HEK293T (cell line): ENCODE results near the gene CLDN3.

Source experiments
- CTCF ChIA-PET: fragments of 350-600 bp; formaldehyde crosslinking; extraction: SDS; loops from one replicate; lab custom pipeline; 2021; ENCODE audit warnings: antibody characterized with exemption, inconsistent platforms; lab: Yijun Ruan, JAX
- POLR2A ChIA-PET: fragments of 350-600 bp; formaldehyde crosslinking; extraction: SDS; loops from one replicate; lab custom pipeline; 2020; ENCODE audit warnings: antibody characterized with exemption, inconsistent platforms; lab: Yijun Ruan, JAX
- DNase-seq: peaks from one replicate; pipeline ENCODE4 v3.0.0; 2012; ENCODE audit warnings: mixed read lengths; ENCODE audit errors: extremely low spot score
- ARNT ChIP-seq: fragments of 450-650 bp; IDR thresholded peaks from 2 replicates; pipeline ENCODE4 v1.6.1; 2017; ENCODE audit warnings: mild to moderate bottlenecking
- BHLHE40 ChIP-seq: fragments of 450-650 bp; IDR thresholded peaks from 2 replicates; pipeline ENCODE4 v1.6.1; 2016; ENCODE audit warnings: mild to moderate bottlenecking, moderate library complexity, borderline replicate concordance
- CTBP1 ChIP-seq: fragments of 450-650 bp; IDR thresholded peaks from 2 replicates; pipeline ENCODE4 v1.6.1; 2016; ENCODE audit warnings: borderline replicate concordance
- ELF4 ChIP-seq: fragments of 450-650 bp; IDR thresholded peaks from 2 replicates; pipeline ENCODE4 v1.6.1; 2017; ENCODE audit warnings: antibody characterized with exemption
- FOXA1 ChIP-seq: fragments of 450-650 bp; IDR thresholded peaks from 2 replicates; pipeline ENCODE4 v1.6.1; 2016; ENCODE audit warnings: mild to moderate bottlenecking
- FOXK2 ChIP-seq: fragments of 450-650 bp; IDR thresholded peaks from 2 replicates; pipeline ENCODE4 v1.6.1; 2016; ENCODE audit warnings: mild to moderate bottlenecking
- FOXM1 ChIP-seq: fragments of 450-650 bp; IDR thresholded peaks from 2 replicates; pipeline ENCODE4 v1.6.1; 2017; ENCODE audit warnings: mild to moderate bottlenecking, borderline replicate concordance
- HDGF ChIP-seq: fragments of 450-650 bp; IDR thresholded peaks from 2 replicates; pipeline ENCODE4 v1.6.1; 2017; ENCODE audit warnings: antibody characterized with exemption, borderline replicate concordance
- L3MBTL2 ChIP-seq: fragments of 450-650 bp; conservative IDR thresholded peaks from 2 replicates; pipeline ENCODE4 v1.6.1; 2016; ENCODE audit warnings: mild to moderate bottlenecking
- LEF1 ChIP-seq: fragments of 450-650 bp; IDR thresholded peaks from 2 replicates; pipeline ENCODE4 v1.6.1; 2017; ENCODE audit warnings: mild to moderate bottlenecking, borderline replicate concordance
- NFRKB ChIP-seq: fragments of 450-650 bp; IDR thresholded peaks from 2 replicates; pipeline ENCODE4 v1.6.1; 2016; ENCODE audit warnings: mild to moderate bottlenecking, moderate library complexity
- PKNOX1 ChIP-seq: fragments of 450-650 bp; IDR thresholded peaks from 2 replicates; pipeline ENCODE4 v1.6.1; 2016
- SP1 ChIP-seq: fragments of 450-650 bp; IDR thresholded peaks from 2 replicates; pipeline ENCODE4 v1.6.1; 2017
- SUZ12 ChIP-seq: fragments of 450-650 bp; IDR thresholded peaks from 2 replicates; pipeline ENCODE4 v1.6.1; 2016; ENCODE audit warnings: mild to moderate bottlenecking
- TARDBP ChIP-seq: fragments of 450-650 bp; IDR thresholded peaks from 2 replicates; pipeline ENCODE4 v1.6.1; 2016
- ZNF384 ChIP-seq: fragments of 450-650 bp; IDR thresholded peaks from 2 replicates; pipeline ENCODE4 v1.6.1; 2016

Gene CLDN3

GRCh38 chr7:73758581-73759138 is 11.4 kb downstream of the CLDN3 start:
- TF ChIP-seq L3MBTL2 = no peak
- TF ChIP-seq NFRKB = no peak
- TF ChIP-seq SUZ12 = no peak
- no peak for TF ChIP-seq LEF1
- TF ChIP-seq FOXA1 = no peak
- TF ChIP-seq ARNT = no peak
- TF ChIP-seq ELF4 = no peak
- no peak for TF ChIP-seq PKNOX1
- TF ChIP-seq FOXM1 = no peak
- DNase-seq = no peak
- ChIA-PET CTCF (no interaction called here), POLR2A (no interaction called here)

GRCh38 chr7:73749931-73750776 is 19.9 kb downstream of the CLDN3 start:
- ChIA-PET CTCF (no interaction called here), POLR2A (interaction anchor here (1.3 kb wide), 2 partner anchors 10 to 11 kb away, joined by 3 to 4 read pairs; partner anchors contain the start of gene ABHD11)
- TF ChIP-seq PKNOX1 (no peak), NFRKB (no peak), ARNT (no peak), LEF1 (no peak), CTBP1 (no peak), TARDBP (no peak), FOXM1 (no peak), BHLHE40 (no peak), FOXK2 (no peak), FOXA1 (no peak), SP1 (no peak), L3MBTL2 (no peak)
- no peak for DNase-seq

GRCh38 chr7:73746378-73746777 is 23.7 kb downstream of the CLDN3 start:
- ChIA-PET POLR2A (no interaction called here), CTCF (no interaction called here)
- no peak for DNase-seq
- TF ChIP-seq PKNOX1 = peak; percentile 38; the same call in 1 of the 2 replicates
- no peak for TF ChIP-seq SP1

GRCh38 chr7:73742753-73743641 is 27.1 kb downstream of the CLDN3 start:
- CTCF ChIA-PET = no interaction called here
- no peak for TF ChIP-seq PKNOX1
- TF ChIP-seq FOXK2 = no peak
- TF ChIP-seq FOXA1 = no peak
- no peak for TF ChIP-seq SP1
- TF ChIP-seq LEF1 = no peak
- TF ChIP-seq CTBP1 = no peak
- TF ChIP-seq ELF4 = no peak
- TF ChIP-seq ZNF384 = no peak
- TF ChIP-seq BHLHE40 = no peak
- TF ChIP-seq L3MBTL2 = no peak
- no peak for TF ChIP-seq FOXM1
- no peak for TF ChIP-seq SUZ12
- no peak for TF ChIP-seq ARNT
- TF ChIP-seq TARDBP = no peak
- no peak for DNase-seq
- POLR2A ChIA-PET = no interaction called here

- TF ChIP-seq CTBP1 (no peak), L3MBTL2 (no peak), TARDBP (no peak), HDGF (no peak), PKNOX1 (no peak), ARNT (no peak), BHLHE40 (no peak), SUZ12 (no peak), LEF1 (no peak), NFRKB (no peak), FOXA1 (no peak)
- ChIA-PET POLR2A (no interaction called here), CTCF (no interaction called here)
- no peak for DNase-seq
Measured at GRCh38 chr7:73742338-73742752, 27.7 kb downstream of the CLDN3 start.
